GM18951 (cell line): ENCODE measurements around the gene NMRK1.

Experiments used
- POLR2A ChIP-seq: IDR thresholded peaks from 4 replicates; pipeline ENCODE4 v1.6.1; 2011; ENCODE audit warnings: mild to moderate bottlenecking; ENCODE audit not compliant: insufficient read length, insufficient read depth; ENCODE audit errors: extremely low read depth
- in situ Hi-C: fragments of 300-500 bp; cut with MboI; formaldehyde crosslinking; loops from one replicate; pipeline ENCODE4 v1.12.0; 2022; ENCODE audit warnings: low sequenced_read_pairs, mixed read lengths, inconsistent platforms; ENCODE audit not compliant: unreplicated experiment

NMRK1 gene

DNA sequence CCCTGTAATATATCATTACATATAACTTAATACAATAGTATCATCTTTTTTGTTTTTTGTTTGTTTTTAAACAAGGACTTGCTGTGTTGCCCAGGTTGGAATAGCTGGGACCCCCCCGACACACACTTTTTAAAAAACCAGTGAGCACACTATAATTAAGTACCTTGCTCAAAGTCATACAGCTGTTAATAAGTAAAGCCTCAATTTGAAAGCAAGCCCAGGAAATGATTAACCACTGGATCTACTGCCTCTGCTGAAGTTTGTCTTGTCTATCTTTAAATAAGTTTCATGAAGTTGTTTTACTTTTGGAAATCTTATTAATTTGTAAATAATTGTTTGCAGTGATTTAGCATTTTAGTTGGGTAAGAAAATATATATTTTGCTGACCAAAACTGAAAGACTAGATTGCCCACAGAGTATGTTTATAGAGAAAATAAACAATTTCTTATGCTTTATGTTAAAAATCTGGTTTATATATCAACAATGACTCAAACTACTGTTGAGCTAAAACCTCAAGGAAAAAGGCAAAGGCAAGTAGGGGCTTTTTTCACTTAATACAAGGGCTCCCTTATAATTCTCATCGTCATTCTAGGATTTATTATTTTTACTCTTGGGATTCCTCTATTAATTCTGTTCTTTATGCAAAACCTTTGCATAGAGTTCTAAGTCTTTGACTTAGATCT, 54.0 kb downstream of the NMRK1 start:
- in situ Hi-C loops = no loop called here
- no peak for TF ChIP-seq POLR2A

GRCh38 chr9:75027187-75028107, 60.5 kb downstream of the NMRK1 start:
- TF ChIP-seq POLR2A = no peak
- in situ Hi-C loops = loop anchor here (10.0 kb wide), 1 partner anchor 57 kb away; the partner anchor contains the start of genes NMRK1 and OSTF1

DNA sequence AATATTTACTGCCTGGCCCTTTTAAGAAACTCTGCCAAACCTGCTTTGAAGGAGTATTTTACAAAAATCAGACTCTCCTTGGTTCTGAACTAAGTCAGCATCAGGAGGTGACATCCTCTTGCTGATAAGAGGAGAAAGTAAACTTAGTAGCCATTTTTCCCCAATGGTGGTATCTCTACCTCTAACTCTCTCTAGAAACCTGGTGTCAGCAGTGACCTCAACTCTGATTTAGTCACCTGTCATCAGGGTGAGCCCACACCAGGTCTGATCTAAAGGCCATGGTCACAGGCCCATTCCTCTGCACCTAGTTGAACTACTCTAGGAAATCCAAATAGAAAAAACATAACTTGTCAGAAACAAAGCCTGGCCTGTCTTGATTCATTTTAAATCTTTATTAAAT, 64.1 kb downstream of the NMRK1 start:
- in situ Hi-C loops = loop anchor here (10.0 kb wide), 1 partner anchor 61 kb away; the partner anchor contains the start of genes NMRK1 and OSTF1
- no peak for TF ChIP-seq POLR2A

- TF ChIP-seq POLR2A = no peak
- in situ Hi-C loops = loop anchor here (10.0 kb wide), 1 partner anchor 65 kb away; the partner anchor contains the start of genes NMRK1 and OSTF1
Measured at GRCh38 chr9:75019654-75020053, 68.3 kb downstream of the NMRK1 start.

GRCh38 chr9:75019022-75019421, 68.9 kb downstream of the NMRK1 start:
- in situ Hi-C loops = no loop called here
- TF ChIP-seq POLR2A = no peak

GRCh38 chr9:75017378-75017777, 70.6 kb downstream of the NMRK1 start:
- TF ChIP-seq POLR2A = no peak
- in situ Hi-C loops = no loop called here

GRCh38 chr9:75013735-75014134, 74.2 kb downstream of the NMRK1 start:
- in situ Hi-C loops = no loop called here
- TF ChIP-seq POLR2A = no peak
